ENCODE results near the gene ZNF701. TPM values are rescaled to one million over a fixed set of nuclear protein-coding genes. Genes with fewer than 3 reads are reported as not detected.

Gene ZNF701
- total and polyA plus RNA-seq, 2 of the 13 experiments (the other 11 are each of a cell fraction or from before 2014, with no cell fraction given): 4.5 to 6.3 TPM

DNA sequence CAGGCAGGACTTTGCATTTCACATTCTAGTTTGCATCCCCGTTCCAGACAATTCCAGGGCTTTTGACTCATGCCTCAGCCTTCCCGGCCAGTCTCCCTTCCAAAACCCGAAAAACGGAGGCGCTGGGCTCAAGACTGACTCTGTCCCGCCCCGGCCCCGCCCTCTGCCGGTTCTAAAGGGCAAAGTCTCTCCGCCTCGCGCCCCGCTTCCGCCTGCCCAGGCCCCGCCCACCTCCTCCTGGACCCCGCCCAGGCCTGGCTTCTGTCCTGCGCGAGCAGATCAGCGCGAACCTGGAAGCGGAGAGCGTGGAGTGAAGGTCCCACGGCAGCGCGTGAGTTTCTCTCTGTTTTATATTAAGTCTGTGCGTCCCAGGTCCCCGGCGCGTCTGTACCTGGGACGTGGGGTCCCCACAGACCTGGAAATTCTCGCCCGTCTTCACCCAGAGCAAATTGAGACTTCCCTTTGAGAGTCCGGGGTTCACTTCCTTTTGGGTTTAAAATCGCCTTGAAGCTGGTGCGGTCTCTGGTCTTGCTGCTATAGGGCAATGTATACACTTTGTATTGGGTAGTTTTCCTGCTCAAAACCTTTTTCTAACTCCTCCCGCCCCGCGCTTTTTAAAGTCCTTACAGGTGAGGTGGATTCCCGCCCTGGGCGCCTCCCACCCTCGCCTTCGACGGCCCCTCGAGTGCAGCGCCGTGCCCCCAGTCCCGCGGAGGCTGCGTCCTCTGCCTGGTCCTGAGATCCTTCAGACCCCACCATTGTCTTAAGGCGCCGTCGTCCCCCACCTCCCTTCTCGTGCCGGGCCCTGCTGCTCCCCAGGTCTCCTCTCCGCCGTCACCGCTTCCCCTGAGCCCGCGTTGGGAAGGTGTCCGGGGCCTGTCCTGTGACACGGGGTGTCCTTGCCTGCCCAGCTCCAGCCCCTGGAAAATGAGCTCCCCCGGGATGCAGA is 31.2 kb downstream of the ZNF701 start (continued):
- TF ChIP-seq, protein P1, sequence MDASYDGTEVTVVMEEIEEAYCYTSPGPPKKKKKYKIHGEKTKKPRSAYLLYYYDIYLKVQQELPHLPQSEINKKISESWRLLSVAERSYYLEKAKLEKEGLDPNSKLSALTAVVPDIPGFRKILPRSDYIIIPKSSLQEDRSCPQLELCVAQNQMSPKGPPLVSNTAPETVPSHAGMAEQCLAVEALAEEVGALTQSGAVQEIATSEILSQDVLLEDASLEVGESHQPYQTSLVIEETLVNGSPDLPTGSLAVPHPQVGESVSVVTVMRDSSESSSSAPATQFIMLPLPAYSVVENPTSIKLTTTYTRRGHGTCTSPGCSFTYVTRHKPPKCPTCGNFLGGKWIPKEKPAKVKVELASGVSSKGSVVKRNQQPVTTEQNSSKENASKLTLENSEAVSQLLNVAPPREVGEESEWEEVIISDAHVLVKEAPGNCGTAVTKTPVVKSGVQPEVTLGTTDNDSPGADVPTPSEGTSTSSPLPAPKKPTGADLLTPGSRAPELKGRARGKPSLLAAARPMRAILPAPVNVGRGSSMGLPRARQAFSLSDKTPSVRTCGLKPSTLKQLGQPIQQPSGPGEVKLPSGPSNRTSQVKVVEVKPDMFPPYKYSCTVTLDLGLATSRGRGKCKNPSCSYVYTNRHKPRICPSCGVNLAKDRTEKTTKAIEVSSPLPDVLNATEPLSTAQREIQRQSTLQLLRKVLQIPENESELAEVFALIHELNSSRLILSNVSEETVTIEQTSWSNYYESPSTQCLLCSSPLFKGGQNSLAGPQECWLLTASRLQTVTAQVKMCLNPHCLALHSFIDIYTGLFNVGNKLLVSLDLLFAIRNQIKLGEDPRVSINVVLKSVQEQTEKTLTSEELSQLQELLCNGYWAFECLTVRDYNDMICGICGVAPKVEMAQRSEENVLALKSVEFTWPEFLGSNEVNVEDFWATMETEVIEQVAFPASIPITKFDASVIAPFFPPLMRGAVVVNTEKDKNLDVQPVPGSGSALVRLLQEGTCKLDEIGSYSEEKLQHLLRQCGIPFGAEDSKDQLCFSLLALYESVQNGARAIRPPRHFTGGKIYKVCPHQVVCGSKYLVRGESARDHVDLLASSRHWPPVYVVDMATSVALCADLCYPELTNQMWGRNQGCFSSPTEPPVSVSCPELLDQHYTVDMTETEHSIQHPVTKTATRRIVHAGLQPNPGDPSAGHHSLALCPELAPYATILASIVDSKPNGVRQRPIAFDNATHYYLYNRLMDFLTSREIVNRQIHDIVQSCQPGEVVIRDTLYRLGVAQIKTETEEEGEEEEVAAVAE (CRISPR knock-in tag; IDR thresholded peaks at IDR 0.05; ENCODE audit: borderline replicate concordance): peak; percentile 16; the same call in 1 of the 2 replicates
- TF ChIP-seq ARID5B (CRISPR knock-in tag; IDR thresholded peaks at IDR 0.05): 0 out of 2 replicates have a peak, but pooled peaks have one; percentile 8
- TF ChIP-seq ZNF207 (IDR thresholded peaks at IDR 0.05; ENCODE audit: borderline replicate concordance): no peak
- TF ChIP-seq, protein P2, sequence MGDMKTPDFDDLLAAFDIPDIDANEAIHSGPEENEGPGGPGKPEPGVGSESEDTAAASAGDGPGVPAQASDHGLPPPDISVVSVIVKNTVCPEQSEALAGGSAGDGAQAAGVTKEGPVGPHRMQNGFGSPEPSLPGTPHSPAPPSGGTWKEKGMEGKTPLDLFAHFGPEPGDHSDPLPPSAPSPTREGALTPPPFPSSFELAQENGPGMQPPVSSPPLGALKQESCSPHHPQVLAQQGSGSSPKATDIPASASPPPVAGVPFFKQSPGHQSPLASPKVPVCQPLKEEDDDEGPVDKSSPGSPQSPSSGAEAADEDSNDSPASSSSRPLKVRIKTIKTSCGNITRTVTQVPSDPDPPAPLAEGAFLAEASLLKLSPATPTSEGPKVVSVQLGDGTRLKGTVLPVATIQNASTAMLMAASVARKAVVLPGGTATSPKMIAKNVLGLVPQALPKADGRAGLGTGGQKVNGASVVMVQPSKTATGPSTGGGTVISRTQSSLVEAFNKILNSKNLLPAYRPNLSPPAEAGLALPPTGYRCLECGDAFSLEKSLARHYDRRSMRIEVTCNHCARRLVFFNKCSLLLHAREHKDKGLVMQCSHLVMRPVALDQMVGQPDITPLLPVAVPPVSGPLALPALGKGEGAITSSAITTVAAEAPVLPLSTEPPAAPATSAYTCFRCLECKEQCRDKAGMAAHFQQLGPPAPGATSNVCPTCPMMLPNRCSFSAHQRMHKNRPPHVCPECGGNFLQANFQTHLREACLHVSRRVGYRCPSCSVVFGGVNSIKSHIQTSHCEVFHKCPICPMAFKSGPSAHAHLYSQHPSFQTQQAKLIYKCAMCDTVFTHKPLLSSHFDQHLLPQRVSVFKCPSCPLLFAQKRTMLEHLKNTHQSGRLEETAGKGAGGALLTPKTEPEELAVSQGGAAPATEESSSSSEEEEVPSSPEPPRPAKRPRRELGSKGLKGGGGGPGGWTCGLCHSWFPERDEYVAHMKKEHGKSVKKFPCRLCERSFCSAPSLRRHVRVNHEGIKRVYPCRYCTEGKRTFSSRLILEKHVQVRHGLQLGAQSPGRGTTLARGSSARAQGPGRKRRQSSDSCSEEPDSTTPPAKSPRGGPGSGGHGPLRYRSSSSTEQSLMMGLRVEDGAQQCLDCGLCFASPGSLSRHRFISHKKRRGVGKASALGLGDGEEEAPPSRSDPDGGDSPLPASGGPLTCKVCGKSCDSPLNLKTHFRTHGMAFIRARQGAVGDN (CRISPR knock-in tag; IDR thresholded peaks at IDR 0.05): peak; percentile 45
- 0 out of 2 replicates have a peak, but pooled peaks have one; percentile 16 for TF ChIP-seq IRF2 (CRISPR knock-in tag; IDR thresholded peaks at IDR 0.05)
- peak; percentile 54; the same call in 1 of the 2 replicates for TF ChIP-seq MAZ (IDR thresholded peaks at IDR 0.05; ENCODE audit: borderline replicate concordance, low read depth, low read length)
- no peak for TF ChIP-seq MAZ (CRISPR knock-in tag; IDR thresholded peaks at IDR 0.05; ENCODE audit: low read depth)
- TF ChIP-seq, protein P3, sequence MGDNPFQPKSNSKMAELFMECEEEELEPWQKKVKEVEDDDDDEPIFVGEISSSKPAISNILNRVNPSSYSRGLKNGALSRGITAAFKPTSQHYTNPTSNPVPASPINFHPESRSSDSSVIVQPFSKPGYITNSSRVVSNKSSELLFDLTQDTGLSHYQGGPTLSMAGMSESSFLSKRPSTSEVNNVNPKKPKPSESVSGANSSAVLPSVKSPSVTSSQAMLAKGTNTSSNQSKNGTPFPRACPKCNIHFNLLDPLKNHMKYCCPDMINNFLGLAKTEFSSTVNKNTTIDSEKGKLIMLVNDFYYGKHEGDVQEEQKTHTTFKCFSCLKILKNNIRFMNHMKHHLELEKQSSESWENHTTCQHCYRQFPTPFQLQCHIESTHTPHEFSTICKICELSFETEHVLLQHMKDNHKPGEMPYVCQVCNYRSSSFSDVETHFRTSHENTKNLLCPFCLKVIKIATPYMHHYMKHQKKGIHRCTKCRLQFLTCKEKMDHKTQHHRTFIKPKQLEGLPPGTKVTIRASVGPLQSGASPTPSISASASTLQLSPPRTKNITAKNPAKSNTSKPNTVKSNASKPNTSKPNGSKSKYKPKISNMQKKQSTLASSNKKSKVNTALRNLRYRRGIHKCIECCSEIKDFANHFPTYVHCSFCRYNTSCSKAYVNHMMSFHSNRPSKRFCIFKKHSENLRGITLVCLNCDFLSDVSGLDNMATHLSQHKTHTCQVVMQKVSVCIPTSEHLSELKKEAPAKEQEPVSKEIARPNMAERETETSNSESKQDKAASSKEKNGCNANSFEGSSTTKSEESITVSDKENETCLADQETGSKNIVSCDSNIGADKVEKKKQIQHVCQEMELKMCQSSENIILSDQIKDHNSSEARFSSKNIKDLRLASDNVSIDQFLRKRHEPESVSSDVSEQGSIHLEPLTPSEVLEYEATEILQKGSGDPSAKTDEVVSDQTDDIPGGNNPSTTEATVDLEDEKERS (CRISPR knock-in tag; IDR thresholded peaks at IDR 0.05): no peak
- TF ChIP-seq LCORL (IDR thresholded peaks at IDR 0.05): no peak
- peak; percentile 62; the same call in 1 of the 2 replicates for TF ChIP-seq LCORL (CRISPR knock-in tag; IDR thresholded peaks at IDR 0.05)
- TF ChIP-seq HOXA3 (CRISPR knock-in tag; IDR thresholded peaks at IDR 0.05): peak; percentile 41; the same call in 1 of the 2 replicates

All from HepG2 (cell line).